H9 (cell line): Measurements from ENCODE around the gene ATN1. TPM values are rescaled to one million over a fixed set of nuclear protein-coding genes. Genes with fewer than 3 reads are reported as not detected.

Experiments used
- DNase-seq: peaks from one replicate; pipeline ENCODE4 v3.0.0-alpha.2; 2017
- H2AFZ ChIP-seq: one replicate; pipeline ENCODE4 v1.6.1; 2013; ENCODE audit warnings: mild to moderate bottlenecking, low read length, control low read depth, moderate library complexity
- H2AK5ac ChIP-seq: 2 replicates; pipeline ENCODE4 v1.6.1; 2013; ENCODE audit warnings: low read length, control low read depth, mixed read lengths; ENCODE audit not compliant: insufficient read length
- H2BK120ac ChIP-seq: one replicate; pipeline ENCODE4 v1.6.1; 2013; ENCODE audit warnings: low read depth, mild to moderate bottlenecking, low read length, control low read depth, inconsistent platforms; ENCODE audit not compliant: poor library complexity, severe bottlenecking
- H2BK12ac ChIP-seq: 2 replicates; pipeline ENCODE4 v1.6.1; 2013; ENCODE audit warnings: low read length, control low read depth, mixed read lengths, low read depth; ENCODE audit not compliant: insufficient read length
- H2BK15ac ChIP-seq: 2 replicates; pipeline ENCODE4 v1.6.1; 2013; ENCODE audit warnings: low read depth, low read length, control low read depth
- H2BK20ac ChIP-seq: one replicate; pipeline ENCODE4 v1.6.1; 2013; ENCODE audit warnings: low read depth, mild to moderate bottlenecking, low read length, control low read depth, inconsistent platforms; ENCODE audit not compliant: poor library complexity, severe bottlenecking
- H2BK5ac ChIP-seq: 2 replicates; pipeline ENCODE4 v1.6.1; 2013; ENCODE audit warnings: low read length, control low read depth, mixed read lengths; ENCODE audit not compliant: insufficient read length
- H3K14ac ChIP-seq: 2 replicates; pipeline ENCODE4 v1.6.1; 2013; ENCODE audit warnings: low read length, control low read depth; ENCODE audit not compliant: insufficient read depth
- H3K18ac ChIP-seq: 2 replicates; pipeline ENCODE4 v1.6.1; 2013; ENCODE audit warnings: low read depth, mild to moderate bottlenecking, mixed read lengths, low read length, control low read depth; ENCODE audit not compliant: insufficient read length
- H3K23ac ChIP-seq: 2 replicates; pipeline ENCODE4 v1.6.1; 2013; ENCODE audit warnings: low read length, control low read depth, mixed read lengths, low read depth; ENCODE audit not compliant: insufficient read length
- H3K23me2 ChIP-seq: 2 replicates; pipeline ENCODE4 v1.6.1; 2013; ENCODE audit warnings: low read depth, mild to moderate bottlenecking, mixed read lengths, low read length, control low read depth; ENCODE audit not compliant: insufficient read length, poor library complexity, severe bottlenecking
- H3K27ac ChIP-seq: 2 replicates; pipeline ENCODE4 v1.5.1; 2013; ENCODE audit warnings: low read length, control low read depth, mixed read lengths, low read depth; ENCODE audit not compliant: insufficient read length
- H3K27me3 ChIP-seq: 2 replicates; pipeline ENCODE4 v1.6.1; 2013; ENCODE audit warnings: low read length, control low read depth, inconsistent platforms; ENCODE audit not compliant: insufficient read depth
- H3K4ac ChIP-seq: 2 replicates; pipeline ENCODE4 v1.6.1; 2013; ENCODE audit warnings: low read depth, mild to moderate bottlenecking, control low read depth, inconsistent platforms, low read length, moderate library complexity
- H3K4me1 ChIP-seq: 2 replicates; pipeline ENCODE4 v1.6.1; 2013; ENCODE audit warnings: low read length, control low read depth, inconsistent platforms; ENCODE audit not compliant: insufficient read depth
- H3K4me2 ChIP-seq: 2 replicates; pipeline ENCODE4 v1.6.1; 2013; ENCODE audit warnings: low read length, control low read depth, mixed read lengths; ENCODE audit not compliant: insufficient read length, insufficient read depth
- H3K56ac ChIP-seq: 2 replicates; pipeline ENCODE4 v1.6.1; 2013; ENCODE audit warnings: low read depth, mild to moderate bottlenecking, mixed read lengths, low read length, control low read depth; ENCODE audit not compliant: insufficient read length
- H3K79me1 ChIP-seq: 2 replicates; pipeline ENCODE4 v1.6.1; 2013; ENCODE audit warnings: low read depth, mild to moderate bottlenecking, moderate library complexity, low read length, control low read depth, inconsistent platforms; ENCODE audit not compliant: insufficient read depth, poor library complexity, severe bottlenecking
- H3K79me2 ChIP-seq: 2 replicates; pipeline ENCODE4 v1.6.1; 2013; ENCODE audit warnings: low read length, control low read depth, inconsistent platforms; ENCODE audit not compliant: insufficient read depth
- H3K9ac ChIP-seq: 2 replicates; pipeline ENCODE4 v1.6.1; 2013; ENCODE audit warnings: low read length, control low read depth, mixed read lengths; ENCODE audit not compliant: insufficient read length; ENCODE audit errors: extremely low read depth
- H3K9me3 ChIP-seq: one replicate; pipeline ENCODE4 v1.6.1; 2013; ENCODE audit warnings: low read depth, low read length, inconsistent platforms; ENCODE audit not compliant: control insufficient read depth
- H3T11ph ChIP-seq: one replicate; pipeline ENCODE4 v1.6.1; 2013; ENCODE audit warnings: mild to moderate bottlenecking, low read length, control low read depth, inconsistent platforms
- H4K20me1 ChIP-seq: one replicate; pipeline ENCODE4 v1.6.1; 2013; ENCODE audit not compliant: control insufficient read depth, insufficient read length, insufficient read depth
- H4K5ac ChIP-seq: 2 replicates; pipeline ENCODE4 v1.6.1; 2013; ENCODE audit warnings: low read depth, mild to moderate bottlenecking, mixed read lengths, low read length, control low read depth; ENCODE audit not compliant: insufficient read length
- H4K8ac ChIP-seq: replicated peaks from 2 replicates; pipeline ENCODE4 v1.6.1; 2013; ENCODE audit warnings: low read length, control low read depth, mixed read lengths, low read depth; ENCODE audit not compliant: insufficient read length
- H4K91ac ChIP-seq: 2 replicates; pipeline ENCODE4 v1.6.1; 2013; ENCODE audit warnings: low read depth, mild to moderate bottlenecking, moderate library complexity, mixed read lengths, low read length, control low read depth; ENCODE audit not compliant: insufficient read length
- H3K27ac Mint-ChIP-seq, 3 experiments: 2 replicates in 2 of 3; 3 replicates in 1 of 3; pipeline ENCODE4 v1.8.0; 2020 to 2021; ENCODE audit warnings: mixed read lengths in 3 of 3, mild to moderate bottlenecking in 1 of 3, moderate library complexity in 1 of 3
- H3K27me3 Mint-ChIP-seq: 2 replicates; pipeline ENCODE4 v1.8.0; 2021; ENCODE audit warnings: low read depth, mild to moderate bottlenecking, moderate library complexity, mixed read lengths
- H3K36me3 Mint-ChIP-seq, 3 experiments: 2 replicates in 2 of 3; 3 replicates in 1 of 3; pipeline ENCODE4 v1.8.0; 2020 to 2021; ENCODE audit warnings: low read depth in 3 of 3, mixed read lengths in 3 of 3; ENCODE audit not compliant: insufficient read depth in 1 of 3
- H3K4me1 Mint-ChIP-seq, 2 experiments: 2 replicates each; pipeline ENCODE4 v1.8.0; 2020; ENCODE audit warnings: mixed read lengths in 2 of 2
- H3K4me3 Mint-ChIP-seq, 2 experiments: 2 replicates in 1 of 2; 3 replicates in 1 of 2; pipeline ENCODE4 v1.8.0; 2020 to 2021; ENCODE audit warnings: mild to moderate bottlenecking in 2 of 2, mixed read lengths in 2 of 2, moderate library complexity in 1 of 2
- H3K9me3 Mint-ChIP-seq, 2 experiments: 2 replicates in 1 of 2; 3 replicates in 1 of 2; pipeline ENCODE4 v1.8.0; 2020; ENCODE audit warnings: mild to moderate bottlenecking in 2 of 2, mixed read lengths in 2 of 2, moderate library complexity in 1 of 2
- WGBS: extraction: QIAGEN DNeasy Blood & Tissue Kit; methylation state at CpG from one replicate; pipeline ENCODE4 v1.1.7; 2013; ENCODE audit warnings: missing lambda C conversion rate, low lambda C conversion rate, mixed read lengths; ENCODE audit not compliant: insufficient read length; ENCODE audit errors: extremely low coverage; 5-methylcytosine and 5-hydroxymethylcytosine counted together
- total RNA-seq: library from RNA; stranded (reverse); gene quantifications from 2 replicates; pipeline ENCODE4 v1.2.1, GENCODE V29; 2021
- TF ChIP-seq, protein P1 (sequence below): fragments of 200-600 bp; sonication (generic); conservative IDR thresholded peaks from 3 replicates; pipeline ENCODE4 v1.8.0; 2021; ENCODE audit warnings: antibody characterized with exemption, mild to moderate bottlenecking

The ATN1 gene
- total RNA-seq, 1 experiment from 2014 or later: 103 TPM

DNA sequence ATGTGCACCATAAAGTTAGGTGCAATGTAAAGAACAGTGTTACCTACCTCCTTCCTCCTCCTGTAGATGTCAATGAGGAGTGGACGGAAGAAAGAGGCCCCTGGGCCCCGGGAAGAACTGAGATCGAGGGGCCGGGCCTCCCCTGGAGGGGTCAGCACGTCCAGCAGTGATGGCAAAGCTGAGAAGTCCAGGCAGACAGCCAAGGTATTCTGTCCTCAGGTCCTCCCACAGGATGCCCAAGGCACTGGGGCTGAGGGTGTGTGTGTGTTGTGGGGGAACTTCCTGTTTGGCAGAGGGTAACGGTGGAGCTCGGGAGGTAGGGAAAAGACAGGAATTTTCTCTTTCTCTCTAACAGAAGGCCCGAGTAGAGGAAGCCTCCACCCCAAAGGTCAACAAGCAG is 6.4 kb downstream of the ATN1 start:
- Histone ChIP-seq H3K23ac (no peak overlapping the region), H4K8ac (no peak overlapping the region), H3K4ac (no peak overlapping the region), H3K9ac (no peak overlapping the region), H2BK120ac (no peak overlapping the region), H3K79me2 (peaks cover 17% of the 10 kb centered on the region; the same call in 1 of the 2 replicates), H2AK5ac (no peak overlapping the region), H2BK5ac (no peak overlapping the region), H4K5ac (no peak overlapping the region), H2BK12ac (no peak overlapping the region), H3K56ac (no peak overlapping the region), H3K9me3 (no peaks in the 10 kb centered on the region), H3K18ac (no peak overlapping the region), H3K79me1 (no peaks in the 10 kb centered on the region), H2AFZ (no peak overlapping the region), H3K4me1 (no peaks in the 10 kb centered on the region), H3K23me2 (peaks cover 9% of the 10 kb centered on the region), H3K14ac (no peak overlapping the region), H2BK15ac (no peak overlapping the region), H4K91ac (no peak overlapping the region), H3K27me3 (no peaks in the 10 kb centered on the region), H3K27ac (no peak overlapping the region), H3K4me2 (no peak overlapping the region), H3T11ph (no peak overlapping the region), H4K20me1 (no peaks in the 10 kb centered on the region), H2BK20ac (no peak overlapping the region)
- TF ChIP-seq, protein P1, sequence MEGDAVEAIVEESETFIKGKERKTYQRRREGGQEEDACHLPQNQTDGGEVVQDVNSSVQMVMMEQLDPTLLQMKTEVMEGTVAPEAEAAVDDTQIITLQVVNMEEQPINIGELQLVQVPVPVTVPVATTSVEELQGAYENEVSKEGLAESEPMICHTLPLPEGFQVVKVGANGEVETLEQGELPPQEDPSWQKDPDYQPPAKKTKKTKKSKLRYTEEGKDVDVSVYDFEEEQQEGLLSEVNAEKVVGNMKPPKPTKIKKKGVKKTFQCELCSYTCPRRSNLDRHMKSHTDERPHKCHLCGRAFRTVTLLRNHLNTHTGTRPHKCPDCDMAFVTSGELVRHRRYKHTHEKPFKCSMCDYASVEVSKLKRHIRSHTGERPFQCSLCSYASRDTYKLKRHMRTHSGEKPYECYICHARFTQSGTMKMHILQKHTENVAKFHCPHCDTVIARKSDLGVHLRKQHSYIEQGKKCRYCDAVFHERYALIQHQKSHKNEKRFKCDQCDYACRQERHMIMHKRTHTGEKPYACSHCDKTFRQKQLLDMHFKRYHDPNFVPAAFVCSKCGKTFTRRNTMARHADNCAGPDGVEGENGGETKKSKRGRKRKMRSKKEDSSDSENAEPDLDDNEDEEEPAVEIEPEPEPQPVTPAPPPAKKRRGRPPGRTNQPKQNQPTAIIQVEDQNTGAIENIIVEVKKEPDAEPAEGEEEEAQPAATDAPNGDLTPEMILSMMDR: no peak
- no peaks in the 10 kb centered on the region; a peak in 1 of 5 replicates for H3K9me3 Mint-ChIP-seq
- H3K36me3 Mint-ChIP-seq: peaks cover 22 to 75% (median 50%) of the 10 kb centered on the region in 3 experiments
- H3K27me3 Mint-ChIP-seq: no peaks in the 10 kb centered on the region; the same call in 1 of the 2 replicates
- peaks cover 29 to 41% of the 10 kb centered on the region in 2 experiments for H3K4me1 Mint-ChIP-seq
- no peak overlapping the region; a peak in 1 of 5 replicates for H3K4me3 Mint-ChIP-seq
- no peak for DNase-seq
- H3K27ac Mint-ChIP-seq: peak overlapping the region in 1 of 3 experiments; percentile 20; a peak in 2 of 7 replicates
- no CpG with 5 or more reads among the region's 8 CpGs for WGBS
